Measurements from ENCODE around the gene GALNT10. TPM values are rescaled to one million over a fixed set of nuclear protein-coding genes. Genes with fewer than 3 reads are reported as not detected.
A peak's percentile ranks its signal among the peaks of the same experiment; 100 is the strongest.

GALNT10 gene
- total and polyA plus RNA-seq, 9 of the 15 experiments (the other 6 are each of a cell fraction or from before 2014, with no cell fraction given): 4.6 to 37.1 (median 13.3) TPM

DNA sequence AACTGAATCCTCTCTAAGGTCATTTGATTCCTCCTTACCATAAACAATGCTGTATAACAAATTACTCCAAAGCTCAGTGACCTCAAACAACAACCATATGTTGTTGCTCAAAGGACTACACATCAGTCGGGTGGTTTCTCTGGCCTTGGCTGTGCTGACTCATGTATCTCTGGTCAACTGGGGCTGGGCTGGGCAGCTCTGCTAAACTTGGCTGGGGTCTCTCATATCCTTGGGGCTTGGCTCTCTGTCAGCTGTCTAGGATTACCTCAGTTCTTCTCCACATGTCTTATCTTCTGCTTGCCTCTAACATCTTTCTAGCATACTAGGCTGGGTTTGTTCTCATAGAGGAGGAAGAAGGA lies 86.4 kb downstream of the GALNT10 start:
- H3K9me1 ChIP-seq (ENCODE audit: control insufficient read depth, insufficient read depth, low read length): no peaks in the 10 kb centered on the region
- H4K20me1 ChIP-seq (replicated peaks; ENCODE audit: control insufficient read depth, insufficient read depth, low read length): no peaks in the 10 kb centered on the region
- H3K4me1 ChIP-seq (replicated peaks in 1 of 2; ENCODE audit: control insufficient read depth in 2 of 2, insufficient read depth in 2 of 2, low read length in 2 of 2): peaks cover 24 to 56% of the 10 kb centered on the region in 2 experiments
- H3K4me2 ChIP-seq (ENCODE audit: insufficient read depth, low read length): peak overlapping the region; percentile 61
- 6% methylated on average over 1 of the region's 1 CpG for WGBS (ENCODE audit: insufficient coverage, low coverage, missing lambda C conversion rate)
- H3K9ac ChIP-seq (ENCODE audit: insufficient read depth in 1 of 2, low read depth in 2 of 2, low read length in 2 of 2): peak overlapping the region in 1 of 2 experiments; percentile 28; a peak in 1 of 4 replicates
- peak; percentile 78 for FAIRE-seq
- POLR2A ChIA-PET: no interaction called here
- no peak overlapping the region for H3K4me3 ChIP-seq
- H3K36me3 ChIP-seq (ENCODE audit: control insufficient read depth, insufficient read depth, low read length): no peaks in the 10 kb centered on the region
- BruUV-seq (replicated peaks): no TSS peak
- no peaks in the 10 kb centered on the region for H3K27me3 ChIP-seq (ENCODE audit: control insufficient read depth in 2 of 2, insufficient read depth in 2 of 2, low read length in 2 of 2)
- ATAC-seq: peak; percentile 79
- no peaks in the 10 kb centered on the region for H3K9me3 ChIP-seq (replicated peaks; ENCODE audit: control insufficient read depth, insufficient read depth, low read depth, low read length)
- peak; percentile 37 to 79 (median 60) for DNase-seq (ENCODE audit: extremely low read depth in 1 of 4, low spot score in 3 of 4)
- CTCF ChIA-PET (ENCODE audit: low intra/inter-chr PET ratio): no interaction called here
- H3K27ac ChIP-seq (ENCODE audit: extremely low read depth, low read depth, low read length): peak overlapping the region; percentile 45
- H3K79me2 ChIP-seq (ENCODE audit: control insufficient read depth, insufficient read depth, low read length): no peaks in the 10 kb centered on the region
- intact Hi-C loops (cut with micrococcal nuclease) (no loop called here), in situ Hi-C loops (cut with MboI) (no loop called here)
- H2AFZ ChIP-seq (ENCODE audit: low read depth, low read length): no peak overlapping the region; the same call in 1 of the 2 replicates
- TF ChIP-seq SREBF2 (CRISPR knock-in tag; IDR thresholded peaks at IDR 0.05): no peak
- TF ChIP-seq SNRNP70 (optimal IDR thresholded peaks at IDR 0.05; ENCODE audit: low read depth, low read length): no peak
- TF ChIP-seq MCM2 (IDR thresholded peaks at IDR 0.05; ENCODE audit: low read depth): no peak
- TF ChIP-seq CBFA2T3 (IDR thresholded peaks at IDR 0.05): peak; percentile 26; the same call in 1 of the 2 replicates
- peak; percentile 64 for TF ChIP-seq MAFF (IDR thresholded peaks at IDR 0.05; ENCODE audit: low read length)
- no peak for TF ChIP-seq NR2C2 (CRISPR knock-in tag; IDR thresholded peaks at IDR 0.05)
- peak; percentile 56; the same call in 1 of the 2 replicates for TF ChIP-seq NR2C2 (tag; IDR thresholded peaks at IDR 0.05)
- TF ChIP-seq, protein P1, sequence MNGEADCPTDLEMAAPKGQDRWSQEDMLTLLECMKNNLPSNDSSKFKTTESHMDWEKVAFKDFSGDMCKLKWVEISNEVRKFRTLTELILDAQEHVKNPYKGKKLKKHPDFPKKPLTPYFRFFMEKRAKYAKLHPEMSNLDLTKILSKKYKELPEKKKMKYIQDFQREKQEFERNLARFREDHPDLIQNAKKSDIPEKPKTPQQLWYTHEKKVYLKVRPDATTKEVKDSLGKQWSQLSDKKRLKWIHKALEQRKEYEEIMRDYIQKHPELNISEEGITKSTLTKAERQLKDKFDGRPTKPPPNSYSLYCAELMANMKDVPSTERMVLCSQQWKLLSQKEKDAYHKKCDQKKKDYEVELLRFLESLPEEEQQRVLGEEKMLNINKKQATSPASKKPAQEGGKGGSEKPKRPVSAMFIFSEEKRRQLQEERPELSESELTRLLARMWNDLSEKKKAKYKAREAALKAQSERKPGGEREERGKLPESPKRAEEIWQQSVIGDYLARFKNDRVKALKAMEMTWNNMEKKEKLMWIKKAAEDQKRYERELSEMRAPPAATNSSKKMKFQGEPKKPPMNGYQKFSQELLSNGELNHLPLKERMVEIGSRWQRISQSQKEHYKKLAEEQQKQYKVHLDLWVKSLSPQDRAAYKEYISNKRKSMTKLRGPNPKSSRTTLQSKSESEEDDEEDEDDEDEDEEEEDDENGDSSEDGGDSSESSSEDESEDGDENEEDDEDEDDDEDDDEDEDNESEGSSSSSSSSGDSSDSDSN (IDR thresholded peaks at IDR 0.05; ENCODE audit: borderline replicate concordance in 1 of 2, low read depth in 2 of 2, low read length in 2 of 2): 0 out of 4 replicates have a peak, but pooled peaks of 1 of the 2 experiments have one; percentile 44
- TF ChIP-seq JUND (IDR thresholded peaks at IDR 0.05; ENCODE audit: borderline replicate concordance, low read depth, low read length): peak; percentile 31; the same call in 1 of the 2 replicates
- peak; percentile 22; the same call in 1 of the 3 replicates for TF ChIP-seq JUND (tag; IDR thresholded peaks at IDR 0.05; ENCODE audit: borderline replicate concordance, low read depth, low read length)
- peak; percentile 51 for TF ChIP-seq DACH1 (IDR thresholded peaks at IDR 0.05; ENCODE audit: partially characterized antibody)
- TF ChIP-seq NFE2 (IDR thresholded peaks at IDR 0.05; ENCODE audit: low read depth): peak; percentile 73
- TF ChIP-seq ZNF316 (IDR thresholded peaks at IDR 0.05): peak; percentile 88
- TF ChIP-seq, protein P2, sequence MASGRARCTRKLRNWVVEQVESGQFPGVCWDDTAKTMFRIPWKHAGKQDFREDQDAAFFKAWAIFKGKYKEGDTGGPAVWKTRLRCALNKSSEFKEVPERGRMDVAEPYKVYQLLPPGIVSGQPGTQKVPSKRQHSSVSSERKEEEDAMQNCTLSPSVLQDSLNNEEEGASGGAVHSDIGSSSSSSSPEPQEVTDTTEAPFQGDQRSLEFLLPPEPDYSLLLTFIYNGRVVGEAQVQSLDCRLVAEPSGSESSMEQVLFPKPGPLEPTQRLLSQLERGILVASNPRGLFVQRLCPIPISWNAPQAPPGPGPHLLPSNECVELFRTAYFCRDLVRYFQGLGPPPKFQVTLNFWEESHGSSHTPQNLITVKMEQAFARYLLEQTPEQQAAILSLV (tag; IDR thresholded peaks at IDR 0.05): no peak
- peak; percentile 40; the same call in 1 of the 2 replicates for TF ChIP-seq NFIC (IDR thresholded peaks at IDR 0.05)
- TF ChIP-seq BRD9 (IDR thresholded peaks at IDR 0.05; ENCODE audit: low read depth, partially characterized antibody): peak; percentile 91
- TF ChIP-seq DMBX1 (CRISPR knock-in tag; IDR thresholded peaks at IDR 0.05; ENCODE audit: borderline replicate concordance): peak; percentile 60; the same call in 1 of the 2 replicates
- TF ChIP-seq HDAC1 (IDR thresholded peaks at IDR 0.05): 0 out of 4 replicates have a peak, but pooled peaks of 1 of the 2 experiments have one; percentile 30
- peak; percentile 44 for TF ChIP-seq SMARCB1 (IDR thresholded peaks at IDR 0.05; ENCODE audit: insufficient read length, low read depth)
- peak; percentile 55 for TF ChIP-seq ZFP36 (IDR thresholded peaks at IDR 0.05; ENCODE audit: low read depth, low read length, partially characterized antibody)
- peak; percentile 36; the same call in 1 of the 2 replicates for TF ChIP-seq ARID1B (IDR thresholded peaks at IDR 0.05)
- peak; percentile 32; the same call in 1 of the 2 replicates for TF ChIP-seq ATF7 (IDR thresholded peaks at IDR 0.05)
- peak; percentile 45; the same call in 1 of the 2 replicates for TF ChIP-seq MAFK (IDR thresholded peaks at IDR 0.05; ENCODE audit: low read length)

All from K562 (cell line).